Liver (tissue), 9 donors: ENCODE data around the gene BCS1L. TPM values are rescaled to one million over a fixed set of nuclear protein-coding genes. Genes with fewer than 3 reads are reported as not detected.

Experiments used
- DNase-seq: peaks from one replicate; pipeline ENCODE4 v3.0.0-alpha.2; 2017; ENCODE audit warnings: low spot score
- H3K27ac ChIP-seq, 2 donors: one replicate each; pipeline ENCODE4 v1.7.0; 2013; ENCODE audit warnings: inconsistent platforms in 2 of 2, low read length in 2 of 2, control low read depth in 1 of 2, low read depth in 1 of 2, mild to moderate bottlenecking in 1 of 2
- H3K27me3 ChIP-seq, 4 donors: one replicate each; pipeline versions ENCODE4 v1.6.1 to v1.7.0; 2013; ENCODE audit warnings: low read length in 3 of 4, inconsistent platforms in 1 of 4, mild to moderate bottlenecking in 1 of 4, moderate library complexity in 1 of 4; ENCODE audit not compliant: control insufficient read depth in 4 of 4, insufficient read depth in 4 of 4
- H3K36me3 ChIP-seq, 4 donors: one replicate each; pipeline versions ENCODE4 v1.6.1 to v1.7.0; 2013; ENCODE audit warnings: low read length in 3 of 4, mild to moderate bottlenecking in 3 of 4, low read depth in 1 of 4, moderate library complexity in 1 of 4; ENCODE audit not compliant: control insufficient read depth in 4 of 4, insufficient read depth in 3 of 4
- H3K4me1 ChIP-seq, 4 donors: one replicate each; pipeline versions ENCODE4 v1.6.1 to v1.7.0; 2013; ENCODE audit warnings: low read length in 3 of 4, mild to moderate bottlenecking in 3 of 4, moderate library complexity in 1 of 4; ENCODE audit not compliant: control insufficient read depth in 4 of 4, insufficient read depth in 4 of 4
- H3K4me3 ChIP-seq, 3 donors: one replicate each; pipeline versions ENCODE4 v1.6.1 to v1.7.0; 2013; ENCODE audit warnings: low read length in 3 of 3, control low read depth in 1 of 3, low read depth in 1 of 3, mild to moderate bottlenecking in 1 of 3
- H3K9ac ChIP-seq, 2 donors: one replicate each; pipeline ENCODE4 v1.7.0; 2013; ENCODE audit warnings: low read length in 2 of 2, mild to moderate bottlenecking in 2 of 2, moderate library complexity in 2 of 2, control low read depth in 1 of 2, low read depth in 1 of 2
- H3K9me3 ChIP-seq, 4 donors: one replicate each; pipeline versions ENCODE4 v1.6.1 to v1.7.0; 2013; ENCODE audit warnings: low read length in 3 of 4; ENCODE audit not compliant: control insufficient read depth in 4 of 4
- ATF3 ChIP-seq: IDR thresholded peaks from 2 replicates; pipeline ENCODE4 v1.6.1; 2016; ENCODE audit warnings: antibody characterized with exemption
- CTCF ChIP-seq: fragments of 150-350 bp; IDR thresholded peaks from 2 replicates; pipeline ENCODE4 v1.5.1; 2017; ENCODE audit warnings: improper control_type of control experiment, low read depth, low read length; ENCODE audit not compliant: missing input control
- EGR1 ChIP-seq, 2 donors: IDR thresholded peaks; 2 replicates each; pipeline ENCODE4 v1.6.1; 2016 to 2018; ENCODE audit warnings: antibody characterized with exemption in 2 of 2, low read depth in 2 of 2
- FOXA1 ChIP-seq: IDR thresholded peaks from 2 replicates; pipeline ENCODE4 v1.6.1; 2016; ENCODE audit warnings: antibody characterized with exemption
- FOXA2 ChIP-seq: IDR thresholded peaks from 2 replicates; pipeline ENCODE4 v1.6.1; 2016; ENCODE audit warnings: antibody characterized with exemption
- GABPA ChIP-seq, 2 donors: IDR thresholded peaks in 1 of 2; conservative IDR thresholded peaks in 1 of 2; 2 replicates each; pipeline ENCODE4 v1.6.1; 2016; ENCODE audit warnings: antibody characterized with exemption in 2 of 2, mild to moderate bottlenecking in 1 of 2, moderate library complexity in 1 of 2
- HNF4A ChIP-seq, 2 donors: conservative IDR thresholded peaks; 2 replicates each; pipeline ENCODE4 v1.6.1; 2016; ENCODE audit warnings: antibody characterized with exemption in 2 of 2, mild to moderate bottlenecking in 2 of 2
- HNF4G ChIP-seq: IDR thresholded peaks from 2 replicates; pipeline ENCODE4 v1.6.1; 2016; ENCODE audit warnings: antibody characterized with exemption
- JUND ChIP-seq, 2 donors: IDR thresholded peaks; 2 replicates each; pipeline ENCODE4 v1.6.1; 2016; ENCODE audit warnings: antibody characterized with exemption in 2 of 2
- MAX ChIP-seq: IDR thresholded peaks from 2 replicates; pipeline ENCODE4 v1.6.1; 2016; ENCODE audit warnings: antibody characterized with exemption
- NR2F2 ChIP-seq: IDR thresholded peaks from 2 replicates; pipeline ENCODE4 v1.6.1; 2016; ENCODE audit warnings: antibody characterized with exemption
- RAD21 ChIP-seq, 2 donors: IDR thresholded peaks; 2 replicates each; pipeline ENCODE4 v1.6.1; 2016; ENCODE audit warnings: antibody characterized with exemption in 2 of 2, mild to moderate bottlenecking in 2 of 2
- REST ChIP-seq: IDR thresholded peaks from 2 replicates; pipeline ENCODE4 v1.6.1; 2016; ENCODE audit warnings: antibody characterized with exemption, mild to moderate bottlenecking
- RXRA ChIP-seq, 2 donors: IDR thresholded peaks; 2 replicates each; pipeline ENCODE4 v1.6.1; 2017 to 2018; ENCODE audit warnings: antibody characterized with exemption in 2 of 2, mild to moderate bottlenecking in 1 of 2
- SP1 ChIP-seq: IDR thresholded peaks from 2 replicates; pipeline ENCODE4 v1.6.1; 2018; ENCODE audit warnings: antibody characterized with exemption, mild to moderate bottlenecking
- TAF1 ChIP-seq: conservative IDR thresholded peaks from 2 replicates; pipeline ENCODE4 v1.6.1; 2016; ENCODE audit warnings: antibody characterized with exemption, mild to moderate bottlenecking
- YY1 ChIP-seq: IDR thresholded peaks from 2 replicates; pipeline ENCODE4 v1.6.1; 2016; ENCODE audit warnings: antibody characterized with exemption, mild to moderate bottlenecking
- ZBTB33 ChIP-seq: IDR thresholded peaks from 2 replicates; pipeline ENCODE4 v1.6.1; 2016; ENCODE audit warnings: antibody characterized with exemption
- WGBS: extraction: QIAGEN DNeasy Blood & Tissue Kit; methylation state at CpG from one replicate; pipeline ENCODE4 v1.1.7; 2013; 5-methylcytosine and 5-hydroxymethylcytosine counted together
- polyA plus RNA-seq, 2 donors: library from polyadenylated mRNA; stranded (reverse) in 1 of 2; unstranded in 1 of 2; fragments of 200-250 nt in 1 of 2; fragments of >200 nt in 1 of 2; fragmentation: Nextera tagmentation in 1 of 2; extraction: Ambion mirVana in 1 of 2; gene quantifications; one replicate each; pipeline versions ENCODE4 v1.2.1 to v1.2.3, GENCODE V29; 2013 to 2015
- total RNA-seq, 2 donors: library from RNA; depleted of rRNA; stranded (reverse); fragments of >200 nt; gene quantifications; one replicate each; pipeline ENCODE4 v1.2.3, GENCODE V29; 2014
- donor health status: healthy.
- donor health status: healthy.
- donor health status: healthy.
- donor health status: healthy.
- donor health status: healthy.

The BCS1L gene
- total and polyA plus RNA-seq, 4 donors, result 14.8 to 30.1 (median 25.2) TPM

GRCh38 chr2:218663901-218664300 is 4.4 kb downstream of the BCS1L start:
- H3K9ac ChIP-seq, result no peak overlapping the region
- no peak for DNase-seq
- WGBS, result 93% methylated on average over 15 of the region's 15 CpGs
- H3K27me3 ChIP-seq, result no peaks in the 10 kb centered on the region
- H3K4me1 ChIP-seq, result peaks cover 5 to 12% (median 8%) of the 10 kb centered on the region in 4 donors
- H3K27ac ChIP-seq, result no peak overlapping the region
- TF ChIP-seq GABPA (IDR thresholded peaks at IDR 0.05 in 1 of 2, conservative IDR thresholded peaks at IDR 0.05 in 1 of 2) (no peak), REST (no peak), SP1 (no peak), FOXA2 (no peak), NR2F2 (no peak)
- peaks cover 26 to 60% (median 46%) of the 10 kb centered on the region in 4 donors for H3K36me3 ChIP-seq
- no peak overlapping the region for H3K4me3 ChIP-seq
- no peaks in the 10 kb centered on the region for H3K9me3 ChIP-seq

- TF ChIP-seq JUND (IDR thresholded peaks at IDR 0.05), result no peak
- no peak for TF ChIP-seq ATF3
- TF ChIP-seq SP1, result no peak
- TF ChIP-seq CTCF, result no peak
- TF ChIP-seq REST, result no peak
- TF ChIP-seq RAD21 (IDR thresholded peaks at IDR 0.05), result no peak
- TF ChIP-seq YY1, result no peak
- no peak for TF ChIP-seq HNF4A (conservative IDR thresholded peaks at IDR 0.05)
- TF ChIP-seq RXRA (IDR thresholded peaks at IDR 0.05), result no peak
- TF ChIP-seq NR2F2, result no peak
- TF ChIP-seq TAF1, result no peak
- TF ChIP-seq ZBTB33, result no peak
- no peak for TF ChIP-seq FOXA1
- TF ChIP-seq FOXA2, result no peak
- TF ChIP-seq GABPA (IDR thresholded peaks at IDR 0.05 in 1 of 2, conservative IDR thresholded peaks at IDR 0.05 in 1 of 2), result no peak
- no peak for TF ChIP-seq EGR1 (IDR thresholded peaks at IDR 0.05; ENCODE audit: low read depth in 2 of 2)
- no peak for TF ChIP-seq MAX
- no peak for TF ChIP-seq HNF4G
- Histone ChIP-seq H3K4me1 (peaks cover 5 to 9% (median 7%) of the 10 kb centered on the region in 4 donors), H3K4me3 (no peak overlapping the region), H3K27me3 (no peaks in the 10 kb centered on the region), H3K9me3 (no peaks in the 10 kb centered on the region), H3K36me3 (peaks cover 26 to 60% (median 46%) of the 10 kb centered on the region in 4 donors), H3K9ac (no peak overlapping the region), H3K27ac (no peak overlapping the region)
- WGBS, result 98% methylated on average over 7 of the region's 7 CpGs
- no peak for DNase-seq
Measured at GRCh38 chr2:218664653-218665052, 5.2 kb downstream of the BCS1L start.
